Brain pericyte (primary cell): ENCODE results near the gene MGAT5.

Experiments
- DNase-seq: peaks from one replicate; pipeline ENCODE4 v3.0.0-alpha.2; 2012; ENCODE audit warnings: low read depth, low spot score

The MGAT5 gene

GRCh38 chr2:134231965-134232340 lies 21.9 kb upstream of the MGAT5 start:
- DNase-seq: no peak

GRCh38 chr2:134232461-134232860 lies 21.4 kb upstream of the MGAT5 start:
- DNase-seq: no peak

- DNase-seq: no peak
These were observed 20.8 kb upstream of the MGAT5 start for GRCh38 chr2:134232868-134233727.

- DNase-seq: no peak
These were observed 20.1 kb upstream of the MGAT5 start for GRCh38 chr2:134233728-134234136.

- no peak for DNase-seq
These were observed 19.3 kb upstream of the MGAT5 start for GRCh38 chr2:134234535-134234934.

- DNase-seq: no peak
These were observed 18.2 kb upstream of the MGAT5 start for GRCh38 chr2:134235510-134236144.

- DNase-seq: no peak
These were observed 15.5 kb upstream of the MGAT5 start for GRCh38 chr2:134238371-134238770.

- no peak for DNase-seq
These were observed 13.8 kb upstream of the MGAT5 start for GRCh38 chr2:134240061-134240460.

- DNase-seq: no peak
These were observed 12.0 kb upstream of the MGAT5 start for GRCh38 chr2:134241911-134242310.

- DNase-seq: no peak
These were observed 10.6 kb upstream of the MGAT5 start for GRCh38 chr2:134243244-134243643.

- no peak for DNase-seq
These were observed 9.8 kb upstream of the MGAT5 start for GRCh38 chr2:134244086-134244485.

- no peak for DNase-seq
These were observed 9.3 kb upstream of the MGAT5 start for GRCh38 chr2:134244587-134244986.

- no peak for DNase-seq
These were observed 8.4 kb upstream of the MGAT5 start for GRCh38 chr2:134245340-134245984.

- no peak for DNase-seq
These were observed 7.6 kb upstream of the MGAT5 start for GRCh38 chr2:134246154-134246874.

- no peak for DNase-seq
These were observed 6.2 kb upstream of the MGAT5 start for GRCh38 chr2:134247679-134248078.

- DNase-seq: no peak
These were observed 5.0 kb upstream of the MGAT5 start for GRCh38 chr2:134248913-134249312.

- DNase-seq: no peak
These were observed 4.1 kb upstream of the MGAT5 start for GRCh38 chr2:134249755-134250154.

GRCh38 chr2:134250840-134251461 lies 2.9 kb upstream of the MGAT5 start:
- DNase-seq: no peak

GRCh38 chr2:134252092-134252750 lies 1.7 kb upstream of the MGAT5 start:
- no peak for DNase-seq

GRCh38 chr2:134253117-134253704 lies 661 bp upstream of the MGAT5 start:
- no peak for DNase-seq

- DNase-seq: no peak
These were observed 952 bp downstream of the MGAT5 start for GRCh38 chr2:134254824-134255223.
